Small intestine (tissue), 7 donors: ENCODE data around the gene GNG13. TPM values are rescaled to one million over a fixed set of nuclear protein-coding genes. Genes with fewer than 3 reads are reported as not detected.
A peak's percentile ranks its signal among the peaks of the same experiment; 100 is the strongest.
"Not testable (repeated sequence)": the region's sequence is repeated elsewhere in the genome, so short reads cannot be mapped to it uniquely, and the experiment has no call there.

Experiments
- DNase-seq, 2 donors: peaks; one replicate each; pipeline versions ENCODE4 v3.0.0 to v3.0.0-alpha.2; 2013
- FAIRE-seq: peaks from 2 replicates; lab custom pipeline; 2012; peaks lifted over from hg19 to GRCh38; lab: Jason Lieb, UNC
- H3K27ac ChIP-seq, 3 donors: one replicate each; pipeline ENCODE4 v1.5.1; 2013; ENCODE audit warnings: low read length in 2 of 3, mild to moderate bottlenecking in 2 of 3, control low read depth in 1 of 3, inconsistent platforms in 1 of 3, low read depth in 1 of 3, moderate library complexity in 1 of 3
- H3K27me3 ChIP-seq, 3 donors: one replicate each; pipeline ENCODE4 v1.6.1; 2013; ENCODE audit warnings: low read length in 3 of 3, inconsistent platforms in 1 of 3; ENCODE audit not compliant: control insufficient read depth in 3 of 3, insufficient read depth in 3 of 3
- H3K36me3 ChIP-seq, 3 donors: one replicate each; pipeline ENCODE4 v1.6.1; 2013; ENCODE audit warnings: low read length in 3 of 3, inconsistent platforms in 1 of 3, low read depth in 1 of 3, mild to moderate bottlenecking in 1 of 3, moderate library complexity in 1 of 3; ENCODE audit not compliant: control insufficient read depth in 3 of 3, insufficient read depth in 2 of 3
- H3K4me1 ChIP-seq, 3 donors: one replicate each; pipeline ENCODE4 v1.6.1; 2013; ENCODE audit warnings: low read length in 2 of 3, inconsistent platforms in 1 of 3, low read depth in 1 of 3, mild to moderate bottlenecking in 1 of 3, moderate library complexity in 1 of 3; ENCODE audit not compliant: control insufficient read depth in 3 of 3, insufficient read depth in 2 of 3
- H3K4me3 ChIP-seq, 3 donors: one replicate each; pipeline ENCODE4 v1.5.1; 2013; ENCODE audit warnings: low read length in 3 of 3, control low read depth in 1 of 3, inconsistent platforms in 1 of 3, low read depth in 1 of 3, mild to moderate bottlenecking in 1 of 3, moderate library complexity in 1 of 3
- H3K9me3 ChIP-seq, 2 donors: one replicate each; pipeline ENCODE4 v1.6.1; 2013; ENCODE audit warnings: low read depth in 1 of 2, low read length in 1 of 2; ENCODE audit not compliant: control insufficient read depth in 2 of 2, insufficient read depth in 1 of 2
- WGBS, 3 donors: extraction: QIAGEN DNeasy Blood & Tissue Kit; methylation state at CpG; one replicate each; pipeline ENCODE4 v1.1.7; 2013; 5-methylcytosine and 5-hydroxymethylcytosine counted together
- polyA plus RNA-seq, 4 donors: library from polyadenylated mRNA; stranded (reverse) in 3 of 4; unstranded in 1 of 4; fragments of 200-250 nt in 3 of 4; fragments of 120-200 nt in 1 of 4; gene quantifications; one replicate each; pipeline versions ENCODE4 v1.2.1 to v1.2.3, GENCODE V29; 2013
- donor health status: healthy with polysubstance abuse.
- donor health status: control.
- donor health status: control.
- donor health status: Bipolar disorder and iron deficiency.
- donor health status: healthy.

GNG13 gene
- polyA plus RNA-seq, 4 donors = 0.73 to 3.0 (median 1.9) TPM

DNA sequence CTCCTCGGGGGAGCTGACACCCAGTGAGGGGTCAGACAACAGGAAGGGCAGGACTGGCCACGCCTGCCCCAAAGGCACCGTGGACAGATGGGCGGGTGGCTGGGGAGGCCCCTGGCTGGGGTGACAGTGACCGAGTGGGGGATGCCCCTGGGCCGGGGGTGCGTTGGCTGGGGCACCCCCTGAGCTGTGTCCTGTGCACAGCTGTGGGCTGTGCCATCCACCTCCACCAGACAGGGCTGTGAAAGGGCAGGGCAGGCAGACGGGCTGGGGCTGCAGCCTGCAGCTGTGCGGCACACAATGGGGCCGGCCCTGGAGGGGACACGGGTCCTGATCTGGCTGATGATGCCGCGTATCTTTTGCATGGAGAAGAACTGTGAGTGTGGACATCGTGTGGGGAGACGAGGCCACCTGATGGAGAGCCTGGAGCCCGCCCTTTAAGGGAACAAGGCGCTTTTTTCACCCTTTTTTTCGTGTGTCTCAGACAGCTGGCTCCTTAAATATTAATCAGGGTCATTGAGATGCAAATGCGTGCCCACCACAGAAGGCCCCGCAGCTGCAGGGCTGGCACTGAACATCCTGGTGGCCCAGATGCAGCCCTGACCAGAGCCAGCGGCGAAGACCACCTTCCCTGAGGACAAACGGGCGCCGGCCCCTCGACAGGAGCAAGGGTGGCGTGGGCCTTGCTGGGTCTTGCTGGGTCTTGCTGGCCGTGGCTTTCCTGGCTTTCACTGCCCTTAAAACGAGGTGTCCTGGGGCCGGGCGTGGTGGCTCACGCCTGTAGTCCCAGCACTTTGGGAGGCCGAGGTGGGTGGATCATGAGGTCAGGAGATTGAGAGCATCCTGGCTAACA is 42.4 kb upstream of the GNG13 start:
- H3K4me3 ChIP-seq = no peak overlapping the region
- H3K4me1 ChIP-seq = no peaks in the 10 kb centered on the region
- peaks cover 0 to 22% of the 10 kb centered on the region in 2 donors for H3K9me3 ChIP-seq
- no peaks in the 10 kb centered on the region for H3K27me3 ChIP-seq
- WGBS, 3 donors = 72 to 82% (median 76%) methylated on average over 33 of the region's 33 CpGs
- FAIRE-seq = no peak
- no peaks in the 10 kb centered on the region for H3K36me3 ChIP-seq
- no peak for DNase-seq
- H3K27ac ChIP-seq = peak overlapping the region in 1 of 3 donors; percentile 21

DNA sequence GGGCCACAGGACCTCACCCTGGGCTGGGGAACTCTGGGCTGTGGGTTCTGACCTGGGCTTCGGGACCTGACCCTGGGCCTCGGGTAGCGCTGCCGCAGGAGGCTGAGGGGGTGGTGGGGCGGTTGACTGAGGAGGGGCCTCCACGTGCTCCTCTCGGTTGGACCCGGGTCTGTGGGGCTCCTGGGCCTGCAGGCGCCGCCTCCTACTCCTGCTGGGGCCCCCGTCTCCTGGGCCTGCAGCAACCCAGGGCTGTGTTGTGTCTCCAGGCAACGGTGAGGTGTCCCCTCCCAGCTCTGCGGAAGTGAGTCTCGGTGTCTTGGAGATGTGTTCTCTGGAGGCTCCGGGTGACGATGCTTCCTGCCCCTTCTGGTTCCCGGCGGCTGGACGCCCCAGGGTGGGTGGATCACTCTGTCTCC is 41.5 kb upstream of the GNG13 start:
- peak; percentile 5 to 26 for DNase-seq
- H3K4me1 ChIP-seq = no peaks in the 10 kb centered on the region

DNA sequence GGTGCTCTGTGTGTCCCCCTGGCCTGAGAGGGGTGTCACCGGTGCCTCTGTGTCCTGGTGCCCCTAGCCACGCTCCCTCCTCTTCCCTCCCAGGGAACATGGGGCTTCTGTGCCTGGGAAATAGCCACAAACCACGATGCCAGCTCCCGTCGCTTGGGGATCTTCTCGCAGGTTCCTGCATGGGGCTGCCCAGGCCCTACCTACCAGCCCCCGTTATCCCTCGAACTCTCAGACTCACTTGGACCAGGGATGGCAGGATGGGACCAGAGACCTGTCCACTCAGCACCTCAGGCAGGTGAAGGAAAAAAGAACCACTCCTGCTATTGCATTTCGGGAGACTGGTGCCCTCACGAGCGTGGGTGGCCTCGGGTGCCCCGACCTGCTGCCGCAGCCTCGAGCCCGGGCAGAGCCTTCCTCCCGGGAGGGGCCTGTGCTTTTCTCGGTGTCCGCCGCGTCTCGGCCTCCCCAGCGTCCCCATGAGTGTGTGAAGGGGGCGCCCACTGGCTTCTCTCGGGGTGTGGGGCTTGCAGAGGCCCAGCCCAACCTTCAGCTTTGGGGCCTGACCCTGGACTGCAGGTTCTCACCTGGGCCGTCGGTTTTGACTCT is 41.0 kb upstream of the GNG13 start:
- Histone ChIP-seq H3K36me3 (no peaks in the 10 kb centered on the region), H3K4me1 (no peaks in the 10 kb centered on the region), H3K4me3 (no peak overlapping the region), H3K27me3 (no peaks in the 10 kb centered on the region), H3K9me3 (peaks cover 0 to 16% of the 10 kb centered on the region in 2 donors), H3K27ac (no peak overlapping the region)
- 78 to 86% (median 79%) methylated on average over 27 of the region's 27 CpGs for WGBS, 3 donors
- no peak for FAIRE-seq
- DNase-seq = no peak

More for the DNA sequence above, 41.5 kb upstream of the GNG13 start:
- FAIRE-seq = no peak
- Histone ChIP-seq H3K36me3 (no peaks in the 10 kb centered on the region), H3K27me3 (no peaks in the 10 kb centered on the region), H3K27ac (no peak overlapping the region), H3K4me3 (no peak overlapping the region), H3K9me3 (peaks cover 0 to 14% of the 10 kb centered on the region in 2 donors)
- 52 to 75% (median 73%) methylated on average over 17 to 19 of the region's 19 CpGs for WGBS, 3 donors

DNA sequence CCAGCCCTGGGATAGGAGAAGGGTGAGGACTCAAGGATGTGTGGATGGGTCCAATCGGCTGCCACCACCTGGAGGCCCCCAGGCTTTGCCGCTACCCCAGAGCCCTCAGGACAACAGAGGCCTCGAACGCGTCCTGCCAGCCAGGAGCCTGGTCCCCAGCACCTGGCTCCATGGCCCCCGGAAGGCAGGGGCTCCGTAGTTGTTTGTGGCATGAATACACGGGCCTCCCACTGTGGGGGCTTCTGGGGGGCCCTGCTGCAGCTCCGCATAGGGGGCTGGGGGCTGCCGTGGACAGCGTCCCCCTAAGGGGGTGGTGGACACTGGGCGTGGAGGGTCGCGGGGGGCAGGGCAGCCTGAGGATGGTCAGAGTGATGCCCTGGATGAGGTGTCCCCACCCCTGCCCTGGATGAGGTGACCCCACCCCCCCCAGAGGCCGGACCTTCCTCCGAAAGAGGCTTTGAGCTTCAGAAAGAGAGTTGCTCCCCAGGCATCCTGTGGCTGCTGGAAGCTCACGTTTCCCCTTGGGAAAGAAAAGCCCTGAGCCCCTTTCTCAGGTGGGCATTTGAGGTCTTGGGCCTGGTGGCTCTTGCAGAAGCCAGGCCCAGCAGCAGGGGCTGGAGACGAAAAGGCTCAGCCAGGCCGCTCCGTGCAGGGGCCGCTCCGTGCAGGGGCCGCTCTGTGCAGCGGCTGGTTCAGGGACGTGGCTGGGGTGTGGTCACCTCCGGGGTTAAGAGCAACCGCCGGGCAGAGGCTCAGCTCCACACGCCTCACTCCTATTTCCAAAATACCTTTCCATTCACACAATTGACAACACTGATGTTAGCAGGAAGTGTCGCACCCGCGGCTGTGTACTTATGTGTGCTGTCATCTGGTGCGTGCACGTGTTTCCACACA is 40.3 kb upstream of the GNG13 start:
- Histone ChIP-seq H3K27me3 (no peaks in the 10 kb centered on the region), H3K36me3 (no peaks in the 10 kb centered on the region), H3K9me3 (peaks cover 0 to 16% of the 10 kb centered on the region in 2 donors), H3K4me3 (no peak overlapping the region), H3K4me1 (no peaks in the 10 kb centered on the region), H3K27ac (no peak overlapping the region)
- FAIRE-seq = no peak
- no peak for DNase-seq
- 68 to 81% (median 75%) methylated on average over 30 to 34 of the region's 34 CpGs for WGBS, 3 donors

DNA sequence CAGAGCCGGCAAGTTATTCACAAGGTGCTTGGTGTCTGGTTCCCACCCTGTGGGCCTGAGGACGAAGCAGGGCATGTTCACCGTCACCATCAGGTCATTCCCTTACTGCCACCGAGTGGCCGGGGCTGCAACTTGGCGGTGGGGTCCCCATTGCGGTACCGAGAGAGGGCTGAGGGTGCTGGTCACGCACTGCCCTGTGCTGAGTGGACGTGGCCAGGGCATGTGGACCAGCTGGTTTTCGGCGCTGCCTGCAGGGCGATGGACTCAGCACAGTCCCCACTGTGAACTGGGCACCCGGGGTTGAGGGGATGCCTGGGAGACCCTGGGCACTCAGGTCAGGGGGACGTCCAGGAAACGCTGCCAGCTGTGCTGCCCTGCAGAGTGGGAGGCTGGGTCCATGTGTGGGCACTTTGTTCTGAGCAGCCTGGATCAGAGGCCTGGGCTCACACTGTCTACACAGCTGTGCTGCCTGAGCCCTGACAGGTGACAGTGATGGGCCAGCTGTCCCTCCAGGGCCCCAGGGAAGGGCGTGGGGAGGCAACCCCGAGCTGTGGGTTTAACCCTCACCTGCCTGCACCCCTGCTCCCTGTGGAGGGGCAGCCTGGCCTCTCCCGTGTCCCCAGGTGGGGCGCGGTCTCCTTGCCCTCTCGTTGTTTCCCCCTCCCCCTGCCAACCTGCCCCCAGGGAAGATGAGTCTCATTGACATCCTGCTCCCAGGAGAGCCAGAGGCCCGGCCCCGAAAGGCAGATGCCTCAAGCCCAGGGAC is 39.3 kb upstream of the GNG13 start:
- peaks cover 0 to 25% of the 10 kb centered on the region in 2 donors for H3K9me3 ChIP-seq
- H3K27ac ChIP-seq = no peak overlapping the region
- H3K36me3 ChIP-seq = no peaks in the 10 kb centered on the region
- H3K4me3 ChIP-seq = no peak overlapping the region
- FAIRE-seq (no peak), DNase-seq (no peak)
- no peaks in the 10 kb centered on the region for H3K27me3 ChIP-seq
- no peaks in the 10 kb centered on the region for H3K4me1 ChIP-seq
- WGBS, 3 donors = 69 to 78% (median 73%) methylated on average over 20 to 24 of the region's 24 CpGs

DNA sequence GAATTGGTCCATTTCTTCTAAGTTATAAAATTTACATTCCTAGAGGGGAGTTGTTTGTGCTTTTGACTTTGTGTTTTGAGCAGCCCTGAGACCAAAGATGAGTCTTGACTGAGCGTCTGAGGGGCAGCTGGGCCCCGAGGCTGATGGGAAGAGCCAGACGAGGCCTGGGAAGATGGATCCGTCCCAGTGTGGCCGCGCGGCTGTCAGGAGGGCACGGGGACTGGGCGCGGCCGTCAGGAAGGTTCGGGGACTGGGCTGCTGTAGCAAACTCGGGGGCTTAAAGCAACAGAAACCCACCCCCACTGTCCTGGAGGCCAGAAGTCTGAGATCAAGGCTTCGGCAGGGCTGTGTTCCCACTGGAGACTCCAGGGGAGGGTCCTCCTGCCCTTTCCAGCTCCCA is 38.2 kb upstream of the GNG13 start:
- H3K4me1 ChIP-seq = no peaks in the 10 kb centered on the region
- H3K9me3 ChIP-seq = peaks cover 0 to 27% of the 10 kb centered on the region in 2 donors
- FAIRE-seq (no peak), DNase-seq (no peak)
- H3K27ac ChIP-seq = no peak overlapping the region
- no peaks in the 10 kb centered on the region for H3K27me3 ChIP-seq
- H3K4me3 ChIP-seq = no peak overlapping the region
- no peaks in the 10 kb centered on the region for H3K36me3 ChIP-seq
- 78 to 85% (median 81%) methylated on average over 8 to 14 of the region's 14 CpGs for WGBS, 3 donors

DNA sequence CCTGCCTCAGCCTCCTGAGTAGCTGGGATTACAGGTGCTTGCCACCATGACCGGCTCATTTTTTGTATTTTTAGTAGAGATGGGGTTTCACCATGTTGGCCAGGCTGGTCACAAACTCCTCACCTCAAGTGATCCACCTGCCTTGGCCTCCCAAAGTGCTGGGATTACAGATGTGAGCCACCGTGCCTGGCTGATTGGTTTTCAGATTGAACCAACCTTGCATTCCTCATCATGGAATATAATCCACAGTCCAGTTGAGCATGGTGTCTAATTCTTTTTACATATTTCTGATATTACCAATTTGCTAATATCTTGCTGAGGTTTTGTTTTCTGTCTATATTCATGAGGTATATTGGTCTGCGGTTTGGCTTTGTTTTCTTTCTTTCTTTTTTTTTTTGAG is 36.3 kb upstream of the GNG13 start:
- not testable (repeated sequence) for FAIRE-seq
- WGBS, 3 donors = 85 to 96% (median 92%) methylated on average over 3 of the region's 3 CpGs

More for the DNA sequence above, 36.3 kb upstream of the GNG13 start:
- H3K36me3 ChIP-seq, H3K27ac ChIP-seq, H3K4me3 ChIP-seq, DNase-seq, H3K27me3 ChIP-seq: not testable (repeated sequence)
- H3K4me1 ChIP-seq = peaks cover 0 to 11% (median 0%) of the 10 kb centered on the region in 3 donors
- peaks cover 0 to 26% of the 10 kb centered on the region in 2 donors for H3K9me3 ChIP-seq
